IMR-90 (cell line): ENCODE results near the gene RBBP6. TPM values are rescaled to one million over a fixed set of nuclear protein-coding genes. Genes with fewer than 3 reads are reported as not detected.

ENCODE experiments used
- ATAC-seq: fragments of 200-7000 bp; cut with Tn5 transposase; 2 replicates; pipeline ENCODE4 v1.9.1; 2020; ENCODE audit warnings: low read depth, mild to moderate bottlenecking, moderate library complexity
- BruUV-seq: library from RNA; stranded (reverse); fragments of 400-500 nt; replicated peaks from 2 replicates; lab custom pipeline; 2021; lab: Mats Ljungman, UMichigan
- CTCF ChIA-PET: fragments of 300-600 bp; formaldehyde crosslinking; extraction: SDS; loops from one replicate; lab custom pipeline; 2021; ENCODE audit warnings: antibody characterized with exemption; lab: Yijun Ruan, JAX
- POLR2A ChIA-PET: fragments of 300-600 bp; sonication (Branson Sonifier 250); formaldehyde crosslinking; loops from one replicate; lab custom pipeline; 2022; ENCODE audit warnings: antibody characterized with exemption; ENCODE audit not compliant: unreplicated experiment; lab: Charles Lee
- DNase-seq: peaks from one replicate; pipeline ENCODE4 v3.0.0; 2013
- H2AFZ ChIP-seq: replicated peaks from 2 replicates; pipeline ENCODE3; 2013; ENCODE audit warnings: low read length, mild to moderate bottlenecking; ENCODE audit not compliant: poor library complexity
- H2AK5ac ChIP-seq: 2 replicates; pipeline ENCODE4 v1.6.1; 2013; ENCODE audit warnings: low read depth, low read length, inconsistent platforms
- H2AK9ac ChIP-seq: replicated peaks from 2 replicates; pipeline ENCODE3; 2013; ENCODE audit warnings: mild to moderate bottlenecking, low read depth, low read length, moderate library complexity; ENCODE audit not compliant: poor library complexity
- H2BK120ac ChIP-seq: 2 replicates; pipeline ENCODE4 v1.6.1; 2013; ENCODE audit warnings: low read depth, low read length, inconsistent platforms
- H2BK15ac ChIP-seq: 3 replicates; pipeline ENCODE4 v1.6.1; 2013; ENCODE audit warnings: low read depth, low read length, inconsistent platforms
- H2BK20ac ChIP-seq: 2 replicates; pipeline ENCODE4 v1.6.1; 2013; ENCODE audit warnings: low read depth, mild to moderate bottlenecking, inconsistent platforms, low read length, moderate library complexity
- H2BK5ac ChIP-seq: 2 replicates; pipeline ENCODE4 v1.6.1; 2013; ENCODE audit warnings: mild to moderate bottlenecking, low read depth, low read length, inconsistent platforms; ENCODE audit not compliant: poor library complexity, severe bottlenecking
- H3K14ac ChIP-seq: replicated peaks from 2 replicates; pipeline ENCODE4 v1.6.1; 2013; ENCODE audit warnings: low read depth, low read length, inconsistent platforms
- H3K18ac ChIP-seq: 2 replicates; pipeline ENCODE4 v1.6.1; 2013; ENCODE audit warnings: low read depth, low read length, control low read depth
- H3K23ac ChIP-seq: 2 replicates; pipeline ENCODE4 v1.6.1; 2013; ENCODE audit warnings: low read depth, low read length, inconsistent platforms
- H3K27ac ChIP-seq: 2 replicates; pipeline ENCODE4 v1.5.1; 2013; ENCODE audit warnings: mild to moderate bottlenecking, control low read depth, low read length; ENCODE audit not compliant: insufficient read depth
- H3K27me3 ChIP-seq: 2 replicates; pipeline ENCODE4 v1.6.1; 2013; ENCODE audit warnings: low read length; ENCODE audit not compliant: control insufficient read depth, insufficient read depth
- H3K36me3 ChIP-seq: 2 replicates; pipeline ENCODE4 v1.6.1; 2013; ENCODE audit warnings: low read length, mixed read lengths; ENCODE audit not compliant: control insufficient read depth, insufficient read depth
- H3K4ac ChIP-seq: 2 replicates; pipeline ENCODE4 v1.6.1; 2013; ENCODE audit warnings: low read depth, low read length, inconsistent platforms
- H3K4me1 ChIP-seq: 2 replicates; pipeline ENCODE4 v1.6.1; 2013; ENCODE audit warnings: low read length, mixed read lengths; ENCODE audit not compliant: control insufficient read depth, insufficient read depth
- H3K4me2 ChIP-seq: 2 replicates; pipeline ENCODE4 v1.6.1; 2013; ENCODE audit warnings: low read depth, mild to moderate bottlenecking, control low read depth, low read length, moderate library complexity
- H3K4me3 ChIP-seq: 2 replicates; pipeline ENCODE4 v1.5.1; 2013; ENCODE audit warnings: low read depth, mild to moderate bottlenecking, control low read depth, low read length, moderate library complexity; ENCODE audit not compliant: insufficient read depth
- H3K56ac ChIP-seq: 2 replicates; pipeline ENCODE4 v1.6.1; 2013; ENCODE audit warnings: low read length, inconsistent platforms; ENCODE audit not compliant: insufficient read depth; ENCODE audit errors: extremely low read depth
- H3K79me1 ChIP-seq, 2 experiments: 2 replicates each; pipeline ENCODE4 v1.6.1; 2013; ENCODE audit warnings: low read length in 2 of 2, inconsistent platforms in 1 of 2, low read depth in 1 of 2
- H3K9ac ChIP-seq: 2 replicates; pipeline ENCODE4 v1.6.1; 2013; ENCODE audit warnings: low read depth, low read length, control low read depth
- H3K9me1 ChIP-seq: 2 replicates; pipeline ENCODE4 v1.6.1; 2013; ENCODE audit warnings: low read length, inconsistent platforms; ENCODE audit not compliant: insufficient read depth
- H3K9me3 ChIP-seq: 2 replicates; pipeline ENCODE4 v1.6.1; 2013; ENCODE audit warnings: low read length; ENCODE audit not compliant: control insufficient read depth, insufficient read depth
- H4K20me1 ChIP-seq: 2 replicates; pipeline ENCODE4 v1.6.1; 2013; ENCODE audit warnings: low read length, inconsistent platforms; ENCODE audit not compliant: insufficient read depth
- H4K5ac ChIP-seq: 2 replicates; pipeline ENCODE4 v1.6.1; 2013; ENCODE audit warnings: mild to moderate bottlenecking, low read depth, low read length, control low read depth
- H4K8ac ChIP-seq, 2 experiments: 2 replicates each; pipeline ENCODE4 v1.6.1; 2013; ENCODE audit warnings: low read depth in 2 of 2, low read length in 2 of 2, control low read depth in 1 of 2, inconsistent platforms in 1 of 2
- H4K91ac ChIP-seq: 2 replicates; pipeline ENCODE4 v1.6.1; 2013; ENCODE audit warnings: low read depth, low read length, inconsistent platforms; ENCODE audit not compliant: insufficient read depth
- CEBPB ChIP-seq: IDR thresholded peaks from 2 replicates; pipeline ENCODE4 v1.6.1; 2012; ENCODE audit warnings: low read depth, low read length, improper control_type of control experiment
- CTCF ChIP-seq: conservative IDR thresholded peaks from 2 replicates; pipeline ENCODE4 v1.5.1; 2012; ENCODE audit warnings: mild to moderate bottlenecking, low read depth, low read length, improper control_type of control experiment
- ELK1 ChIP-seq: fragments of 150-350 bp; IDR thresholded peaks from 2 replicates; pipeline ENCODE4 v1.6.1; 2016; ENCODE audit warnings: low read depth, mild to moderate bottlenecking, low read length, moderate library complexity, borderline replicate concordance
- FOS ChIP-seq: fragments of 150-350 bp; IDR thresholded peaks from 2 replicates; pipeline ENCODE4 v1.6.1; 2016; ENCODE audit warnings: low read depth, low read length
- MAZ ChIP-seq: IDR thresholded peaks from 2 replicates; pipeline ENCODE4 v1.6.1; 2012; ENCODE audit warnings: low read depth, mild to moderate bottlenecking, low read length, improper control_type of control experiment, moderate library complexity, borderline replicate concordance
- NFE2L2 ChIP-seq: fragments of 150-350 bp; IDR thresholded peaks from 2 replicates; pipeline ENCODE4 v1.6.1; 2016; ENCODE audit warnings: low read depth, mild to moderate bottlenecking, low read length
- RFX5 ChIP-seq: IDR thresholded peaks from 2 replicates; pipeline ENCODE4 v1.8.0; 2012; ENCODE audit warnings: low read depth, mild to moderate bottlenecking, low read length, moderate library complexity
- SMC3 ChIP-seq: fragments of 150-350 bp; IDR thresholded peaks from 2 replicates; pipeline ENCODE4 v1.6.1; 2016; ENCODE audit warnings: low read depth, mild to moderate bottlenecking, antibody characterized with exemption, low read length, moderate library complexity
- WGBS, 2 experiments: methylation state at CpG; one replicate each; pipeline versions ENCODE4 v1.1.5 to v1.1.7; 2013; ENCODE audit warnings: missing lambda C conversion rate in 2 of 2; ENCODE audit not compliant: insufficient read length in 1 of 2; ENCODE audit errors: extremely low coverage in 2 of 2; 5-methylcytosine and 5-hydroxymethylcytosine counted together
- dilution Hi-C: fragments of 300-500 bp; cut with HindIII; formaldehyde crosslinking; loops from one replicate; pipeline ENCODE4 v1.14.3; 2018; ENCODE audit warnings: low sequenced_read_pairs; ENCODE audit not compliant: unreplicated experiment
- in situ Hi-C: fragments of 300-500 bp; cut with MboI; formaldehyde crosslinking; loops from 3 replicates; pipeline ENCODE4 v1.14.3; 2019; ENCODE audit warnings: low sequenced_read_pairs, inconsistent platforms, mixed read lengths
- intact Hi-C: fragments of 100-400 bp; cut with micrococcal nuclease; formaldehyde crosslinking; loops from 2 replicates; pipeline ENCODE4 v1.10.0; 2022
- polyA plus RNA-seq, 3 experiments: library from polyadenylated mRNA; depleted of rRNA; stranded (reverse); fragments of >200 nt; gene quantifications; 2 replicates each; pipeline ENCODE4 v1.2.3, GENCODE V29; 2012; ENCODE audit warnings: low replicate concordance in 1 of 3
- total RNA-seq: library from RNA; depleted of rRNA; stranded (reverse); fragments of >200 nt; gene quantifications from 2 replicates; pipeline ENCODE4 v1.2.3, GENCODE V29; 2012

Gene RBBP6
- total and polyA plus RNA-seq, 2 of the 4 experiments (the other 2 are of a cell fraction) = 7.2 to 17.8 TPM

- dilution Hi-C loops = no loop called here
- no peak overlapping the region for H3K56ac ChIP-seq
Observed at GRCh38 chr16:24536671-24537070, 2.7 kb upstream of the RBBP6 start.

More at GRCh38 chr16:24536671-24537070, 2.7 kb upstream of the RBBP6 start:
- H2AK5ac ChIP-seq = no peak overlapping the region
- H2BK15ac ChIP-seq = no peak overlapping the region
- H2BK5ac ChIP-seq = no peak overlapping the region
- no CpG with 5 or more reads among the region's 5 CpGs for WGBS, 2 experiments
- no peak overlapping the region for H4K8ac ChIP-seq
- no peaks in the 10 kb centered on the region for H3K27me3 ChIP-seq
- H3K4ac ChIP-seq = no peak overlapping the region
- no peak overlapping the region for H3K27ac ChIP-seq
- H3K79me1 ChIP-seq = 0 out of 4 replicates have a peak, but pooled peaks cover 0 to 5% of the 10 kb centered on the region in 2 experiments
- H3K18ac ChIP-seq = no peak overlapping the region
- H2BK120ac ChIP-seq = no peak overlapping the region
- intact Hi-C loops = no loop called here
- DNase-seq = no peak
- TF ChIP-seq CTCF (no peak), ELK1 (no peak), FOS (no peak), NFE2L2 (no peak), CEBPB (no peak), MAZ (no peak), RFX5 (no peak), SMC3 (no peak)
- no peak overlapping the region for H4K91ac ChIP-seq
- H3K9me3 ChIP-seq = no peaks in the 10 kb centered on the region
- no peak for ATAC-seq
- H2AFZ ChIP-seq = no peak overlapping the region
- CTCF ChIA-PET = no interaction called here
- H4K5ac ChIP-seq = no peak overlapping the region
- H3K4me1 ChIP-seq = peaks cover 2% of the 10 kb centered on the region; the same call in 1 of the 2 replicates
- no peak overlapping the region for H3K14ac ChIP-seq
- no TSS peak for BruUV-seq
- POLR2A ChIA-PET = no interaction called here
- H3K9me1 ChIP-seq = no peaks in the 10 kb centered on the region
- no peak overlapping the region for H3K4me3 ChIP-seq
- peaks cover 18% of the 10 kb centered on the region for H4K20me1 ChIP-seq
- H3K36me3 ChIP-seq = no peaks in the 10 kb centered on the region
- H3K23ac ChIP-seq = no peak overlapping the region
- no peak overlapping the region for H2AK9ac ChIP-seq
- H3K4me2 ChIP-seq = no peak overlapping the region
- in situ Hi-C loops = loop anchor here (25.0 kb wide), 1 partner anchor 701 kb away; no protein-coding TSS in a partner anchor
- no peak overlapping the region for H2BK20ac ChIP-seq
- no peak overlapping the region for H3K9ac ChIP-seq
